ENCODE results near the gene RAB3GAP2.
A peak's percentile ranks its signal among the peaks of the same experiment; 100 is the strongest.
"Not testable (repeated sequence)": the region's sequence is repeated elsewhere in the genome, so short reads cannot be mapped to it uniquely, and the experiment has no call there.

RAB3GAP2 gene, protein sequence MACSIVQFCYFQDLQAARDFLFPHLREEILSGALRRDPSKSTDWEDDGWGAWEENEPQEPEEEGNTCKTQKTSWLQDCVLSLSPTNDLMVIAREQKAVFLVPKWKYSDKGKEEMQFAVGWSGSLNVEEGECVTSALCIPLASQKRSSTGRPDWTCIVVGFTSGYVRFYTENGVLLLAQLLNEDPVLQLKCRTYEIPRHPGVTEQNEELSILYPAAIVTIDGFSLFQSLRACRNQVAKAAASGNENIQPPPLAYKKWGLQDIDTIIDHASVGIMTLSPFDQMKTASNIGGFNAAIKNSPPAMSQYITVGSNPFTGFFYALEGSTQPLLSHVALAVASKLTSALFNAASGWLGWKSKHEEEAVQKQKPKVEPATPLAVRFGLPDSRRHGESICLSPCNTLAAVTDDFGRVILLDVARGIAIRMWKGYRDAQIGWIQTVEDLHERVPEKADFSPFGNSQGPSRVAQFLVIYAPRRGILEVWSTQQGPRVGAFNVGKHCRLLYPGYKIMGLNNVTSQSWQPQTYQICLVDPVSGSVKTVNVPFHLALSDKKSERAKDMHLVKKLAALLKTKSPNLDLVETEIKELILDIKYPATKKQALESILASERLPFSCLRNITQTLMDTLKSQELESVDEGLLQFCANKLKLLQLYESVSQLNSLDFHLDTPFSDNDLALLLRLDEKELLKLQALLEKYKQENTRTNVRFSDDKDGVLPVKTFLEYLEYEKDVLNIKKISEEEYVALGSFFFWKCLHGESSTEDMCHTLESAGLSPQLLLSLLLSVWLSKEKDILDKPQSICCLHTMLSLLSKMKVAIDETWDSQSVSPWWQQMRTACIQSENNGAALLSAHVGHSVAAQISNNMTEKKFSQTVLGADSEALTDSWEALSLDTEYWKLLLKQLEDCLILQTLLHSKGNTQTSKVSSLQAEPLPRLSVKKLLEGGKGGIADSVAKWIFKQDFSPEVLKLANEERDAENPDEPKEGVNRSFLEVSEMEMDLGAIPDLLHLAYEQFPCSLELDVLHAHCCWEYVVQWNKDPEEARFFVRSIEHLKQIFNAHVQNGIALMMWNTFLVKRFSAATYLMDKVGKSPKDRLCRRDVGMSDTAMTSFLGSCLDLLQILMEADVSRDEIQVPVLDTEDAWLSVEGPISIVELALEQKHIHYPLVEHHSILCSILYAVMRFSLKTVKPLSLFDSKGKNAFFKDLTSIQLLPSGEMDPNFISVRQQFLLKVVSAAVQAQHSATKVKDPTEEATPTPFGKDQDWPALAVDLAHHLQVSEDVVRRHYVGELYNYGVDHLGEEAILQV (N-terminal part only)

DNA sequence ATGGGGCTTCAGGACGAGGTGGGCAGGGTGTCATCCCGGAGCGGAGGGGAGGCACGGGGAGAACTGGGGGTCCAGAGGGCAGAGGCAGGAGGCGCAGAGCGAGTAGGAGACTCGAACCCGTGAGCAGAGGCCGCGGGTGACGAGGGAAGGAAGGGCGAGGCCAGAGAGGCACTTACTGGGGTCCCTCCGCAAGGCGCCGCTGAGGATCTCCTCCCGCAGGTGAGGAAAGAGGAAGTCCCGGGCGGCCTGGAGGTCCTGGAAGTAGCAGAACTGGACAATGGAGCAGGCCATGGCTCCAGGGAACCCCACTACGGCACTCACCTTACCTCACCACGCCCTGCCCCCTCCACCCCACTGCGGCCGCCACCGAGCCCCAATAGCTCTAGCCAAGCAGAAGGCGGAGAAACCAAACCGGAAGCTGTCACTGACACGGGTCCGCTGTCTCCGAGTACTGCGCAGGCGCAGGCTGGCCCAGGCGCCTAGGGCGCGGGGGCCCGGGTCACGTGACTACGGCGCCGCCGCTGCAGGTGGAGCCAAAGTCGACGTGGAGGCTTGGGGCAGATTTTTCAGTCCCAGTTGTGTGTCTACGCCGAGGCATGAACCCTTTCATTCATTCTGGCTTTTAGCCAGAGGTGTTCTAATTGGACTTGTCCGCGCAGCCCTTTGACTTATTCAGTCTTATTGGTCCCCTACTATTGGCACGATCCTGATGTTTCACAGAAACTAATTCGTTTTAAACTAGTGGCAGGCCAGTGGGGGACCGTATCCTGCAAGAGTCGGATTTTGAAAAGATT lies at the start of gene RAB3GAP2:
TSS of gene RAB3GAP2 (minus strand) at position 407 of the 794 bp plus-strand sequence. CDS start at position 291, 116 bp downstream.
- DNase-seq (ENCODE audit: low read depth), result peak; percentile 93

DNA sequence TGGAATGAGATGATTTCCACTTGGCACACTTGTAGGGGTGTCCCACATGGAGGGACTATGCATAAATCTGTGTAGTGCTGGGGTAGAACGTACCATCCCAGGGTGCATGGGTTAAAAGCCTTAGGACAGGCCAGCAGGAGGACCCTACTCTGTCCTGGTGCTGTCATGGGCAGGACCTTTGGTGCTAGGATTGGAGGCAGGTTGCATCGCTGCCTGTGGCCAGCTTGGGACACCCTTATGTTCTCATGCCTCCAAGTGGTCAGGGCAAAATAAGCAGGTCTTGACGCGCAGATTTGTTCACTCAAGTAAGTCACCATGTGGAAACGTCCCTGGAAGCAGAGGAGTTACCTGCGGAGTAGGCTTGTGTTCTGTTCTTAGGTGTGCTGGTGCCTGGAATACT lies 49.5 kb upstream of the RAB3GAP2 start:
- DNase-seq (ENCODE audit: low read depth), result no peak

DNA sequence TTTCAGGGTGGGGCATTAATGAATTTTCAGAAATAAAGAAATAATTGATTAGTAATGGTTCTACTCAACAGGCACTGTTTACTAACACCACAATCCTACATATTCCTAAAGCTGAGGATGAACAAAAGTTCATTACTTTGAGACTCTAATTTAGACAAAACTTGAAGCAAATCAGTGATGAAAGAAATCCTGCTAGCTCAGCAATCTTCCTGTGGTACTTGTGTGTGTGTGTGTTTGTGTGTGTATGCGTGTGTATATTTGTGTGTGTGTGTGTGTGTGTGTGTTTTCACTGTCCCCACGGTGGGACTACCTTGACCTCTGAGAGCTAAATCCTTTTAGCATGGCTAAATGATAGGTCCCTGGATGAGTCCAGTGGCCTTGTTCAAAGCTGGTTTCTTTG lies 48.5 kb upstream of the RAB3GAP2 start:
- no peak for DNase-seq (ENCODE audit: low read depth)

DNA sequence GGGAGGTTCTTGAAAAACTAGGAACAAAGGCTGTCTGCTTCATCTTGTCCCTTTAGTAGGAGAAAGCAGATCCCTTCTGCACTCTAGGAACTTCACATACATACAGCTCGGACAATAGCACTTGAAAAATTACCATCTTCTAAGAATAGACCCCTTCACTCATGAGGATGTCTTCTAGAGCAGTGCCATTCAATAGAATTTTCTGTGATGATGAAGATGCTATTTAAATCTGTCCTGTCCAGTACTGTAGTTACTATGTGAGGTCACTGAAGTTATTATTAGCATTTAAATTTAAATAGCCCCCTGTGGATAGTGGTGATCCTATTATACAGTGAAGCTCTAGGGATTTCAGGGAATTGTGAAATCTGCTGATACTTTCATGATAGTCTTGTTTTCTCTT lies 46.4 kb upstream of the RAB3GAP2 start:
- no peak for DNase-seq (ENCODE audit: low read depth)

DNA sequence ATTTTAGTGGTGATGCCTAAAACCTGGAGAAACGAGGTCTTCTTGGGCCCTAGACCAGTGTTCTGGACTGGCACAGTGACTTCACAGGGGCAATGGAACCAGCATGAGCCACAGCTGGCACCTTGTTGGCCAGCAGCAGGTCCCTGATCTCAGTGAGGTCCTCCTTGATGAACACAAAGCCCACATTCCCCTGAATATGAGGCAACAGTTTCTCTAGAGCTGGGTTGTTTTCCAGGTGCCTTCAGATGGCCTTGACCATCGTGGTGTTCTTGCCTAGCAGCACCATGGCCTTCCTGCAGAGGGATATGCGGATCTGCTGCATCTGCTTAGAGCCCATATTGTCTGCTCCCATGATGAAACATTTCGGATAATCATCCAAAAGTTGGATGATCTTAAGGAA lies 44.9 kb upstream of the RAB3GAP2 start:
- DNase-seq (ENCODE audit: low read depth), result no peak

DNA sequence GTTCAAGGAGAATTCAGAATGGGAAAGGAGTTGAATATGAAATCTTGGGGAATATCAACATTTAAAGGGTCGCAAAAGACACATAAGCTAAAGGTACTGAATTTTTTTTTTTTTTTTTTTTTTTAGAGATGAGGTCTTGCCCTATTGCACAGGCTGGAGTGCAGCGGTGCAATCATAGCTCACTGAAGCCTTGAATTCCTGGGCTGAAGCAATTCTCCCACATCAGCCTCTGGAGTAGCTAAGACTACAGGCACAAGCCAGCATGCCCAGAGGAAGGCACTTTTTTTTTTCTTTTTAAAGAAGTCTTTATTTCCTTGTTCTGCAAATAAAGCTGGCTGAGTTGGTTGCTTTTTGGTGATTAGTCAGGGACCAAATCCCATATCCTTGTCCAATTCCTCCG lies 44.1 kb upstream of the RAB3GAP2 start:
- DNase-seq (ENCODE audit: low read depth), result no peak

DNA sequence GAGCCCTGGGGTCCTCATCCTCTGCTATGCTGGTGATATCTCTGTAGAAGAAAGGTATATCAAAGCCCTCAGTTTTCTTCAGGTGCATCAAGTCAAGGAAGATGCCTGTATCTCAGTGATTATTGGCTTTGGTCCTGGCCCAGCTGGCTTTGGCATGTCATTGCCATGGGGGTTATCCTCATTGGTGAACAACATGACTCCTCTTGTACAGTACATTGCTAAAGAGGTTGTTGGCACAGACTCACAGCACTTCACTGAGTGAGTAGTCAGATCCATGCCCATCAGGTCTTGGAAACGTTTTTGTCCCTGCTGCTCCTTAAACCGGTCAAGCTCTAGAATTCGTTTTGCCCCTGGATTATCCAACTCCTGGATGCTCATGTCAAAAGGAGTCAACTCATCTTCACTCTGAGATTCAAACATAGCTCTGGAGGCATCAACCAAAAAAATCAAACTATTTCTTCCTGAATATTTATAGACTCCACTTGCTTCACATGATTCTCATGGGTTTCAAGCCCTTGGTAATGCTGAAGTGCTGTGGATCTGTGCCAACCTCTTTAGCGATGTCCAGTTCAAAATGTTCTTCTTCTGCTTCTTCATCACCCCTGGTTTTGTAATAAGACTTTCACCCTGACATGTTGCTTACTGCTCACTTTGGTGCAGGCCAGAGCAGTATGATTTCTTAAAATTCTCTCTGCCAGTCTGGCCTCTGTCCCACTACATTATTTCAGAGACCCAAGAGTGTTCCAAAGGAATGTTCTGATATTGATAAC lies 43.0 kb upstream of the RAB3GAP2 start:
- DNase-seq (ENCODE audit: low read depth), result no peak

DNA sequence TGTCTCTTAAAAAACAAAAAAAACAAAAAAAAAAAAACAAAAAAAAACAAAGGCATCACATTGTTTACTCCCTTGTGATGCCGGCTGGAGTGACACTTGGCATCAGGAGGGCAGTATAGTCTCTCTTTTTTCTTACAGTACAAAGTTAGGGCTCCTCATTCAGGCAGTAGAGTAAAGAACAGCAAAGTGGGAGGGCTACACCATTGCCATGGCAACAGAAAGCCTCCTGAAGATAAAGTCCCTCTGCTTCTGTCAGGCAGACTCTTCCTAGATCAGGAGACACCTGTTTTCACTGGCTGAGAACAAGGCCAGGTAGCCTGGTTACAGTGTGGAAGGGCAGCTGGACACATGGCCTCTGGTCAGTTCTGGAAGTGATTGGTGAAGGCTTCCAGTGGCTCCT lies 41.3 kb upstream of the RAB3GAP2 start:
- DNase-seq (ENCODE audit: low read depth), result no peak

DNA sequence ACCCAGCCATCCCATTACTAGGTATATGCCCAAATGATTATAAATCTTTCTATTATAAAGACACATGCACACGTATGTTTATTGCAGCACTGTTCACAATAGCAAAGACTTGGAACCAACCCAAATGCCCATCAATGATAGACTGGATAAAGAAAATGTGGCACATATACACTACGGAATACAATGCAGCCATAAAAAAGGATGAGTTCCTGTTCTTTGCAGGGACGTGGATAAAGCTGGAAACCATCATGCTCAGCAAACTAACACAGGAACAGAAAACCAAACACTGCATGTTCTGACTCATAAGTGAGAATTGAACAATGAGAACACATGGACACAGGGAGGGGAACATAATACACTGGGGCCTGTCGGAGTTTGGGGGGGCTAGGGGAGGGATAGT lies 37.9 kb upstream of the RAB3GAP2 start:
- not testable (repeated sequence) for DNase-seq (ENCODE audit: low read depth)

DNA sequence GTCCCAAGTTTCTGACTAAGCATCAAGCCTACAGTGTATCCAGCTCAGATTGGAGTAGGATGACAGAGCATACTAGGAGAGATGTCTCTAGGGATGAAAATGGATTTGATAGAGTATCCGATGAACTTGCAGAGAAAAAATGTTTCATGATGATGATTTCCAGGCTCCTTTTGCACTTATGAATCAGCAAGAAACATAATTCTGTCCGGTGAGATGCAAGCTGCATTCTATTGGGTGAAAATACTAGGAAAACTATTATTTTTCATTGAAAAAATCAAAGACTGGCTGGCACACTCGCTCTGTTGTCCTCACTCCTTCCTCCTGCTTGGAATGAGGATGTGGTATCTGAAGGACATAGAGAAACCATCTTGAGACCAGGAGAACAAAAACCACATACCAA lies 35.4 kb upstream of the RAB3GAP2 start:
- no peak for DNase-seq (ENCODE audit: low read depth)

DNA sequence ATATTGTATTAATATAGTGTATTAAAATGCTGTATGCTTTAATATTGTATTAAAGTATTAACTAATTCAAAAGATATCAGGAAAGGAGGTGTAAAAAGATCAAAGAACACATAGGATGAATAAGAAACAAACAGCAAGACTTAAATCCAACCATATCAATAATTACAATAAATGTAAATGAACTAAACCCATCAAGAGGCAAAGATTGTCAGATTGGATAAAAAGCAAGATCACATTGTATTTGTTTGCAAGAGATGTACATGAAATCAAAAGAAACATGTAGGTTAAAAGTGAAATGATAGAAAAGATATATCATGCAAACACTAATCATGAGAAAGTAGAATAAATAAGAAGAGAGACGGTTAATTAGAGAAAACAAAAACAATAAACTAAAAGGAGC lies 34.1 kb upstream of the RAB3GAP2 start:
- no peak for DNase-seq (ENCODE audit: low read depth)

DNA sequence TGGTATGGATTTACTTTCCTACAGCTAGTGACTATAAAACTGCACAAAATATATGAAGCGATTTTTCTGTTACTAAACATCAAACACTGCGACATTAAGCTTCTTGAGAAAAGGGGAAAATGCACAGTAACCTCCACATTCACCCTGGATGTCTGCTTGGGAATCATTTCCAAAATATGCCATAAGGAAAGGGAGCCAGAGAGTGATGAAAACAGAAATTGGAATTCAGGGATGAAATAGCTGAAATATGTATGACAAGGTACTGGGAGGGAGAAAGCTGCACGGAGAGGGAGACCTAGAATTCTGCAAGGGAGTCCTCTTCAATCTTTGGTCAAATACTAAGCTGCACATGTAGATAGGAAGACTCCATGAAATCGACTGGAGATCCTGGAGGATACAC lies 31.6 kb upstream of the RAB3GAP2 start:
- DNase-seq (ENCODE audit: low read depth), result no peak

DNA sequence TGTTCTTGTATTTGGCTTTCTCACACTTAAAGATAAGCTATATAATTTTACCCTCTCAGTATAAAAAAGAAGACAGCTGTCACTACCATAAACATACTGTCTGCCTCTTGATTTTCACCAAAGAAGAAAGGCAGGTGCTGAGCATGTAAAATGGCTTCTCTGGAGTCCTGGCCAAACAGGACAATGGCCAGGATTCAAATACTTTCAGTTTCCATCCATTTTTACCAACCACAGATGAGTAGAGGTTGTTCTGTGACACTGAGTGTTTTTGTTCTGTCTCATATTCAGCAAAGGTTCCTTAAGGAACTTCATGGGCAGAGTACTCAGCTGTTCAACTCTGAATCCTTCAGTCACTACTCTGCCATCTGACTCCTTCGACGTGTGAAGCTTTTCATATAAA lies 29.4 kb upstream of the RAB3GAP2 start:
- DNase-seq (ENCODE audit: low read depth), result no peak

DNA sequence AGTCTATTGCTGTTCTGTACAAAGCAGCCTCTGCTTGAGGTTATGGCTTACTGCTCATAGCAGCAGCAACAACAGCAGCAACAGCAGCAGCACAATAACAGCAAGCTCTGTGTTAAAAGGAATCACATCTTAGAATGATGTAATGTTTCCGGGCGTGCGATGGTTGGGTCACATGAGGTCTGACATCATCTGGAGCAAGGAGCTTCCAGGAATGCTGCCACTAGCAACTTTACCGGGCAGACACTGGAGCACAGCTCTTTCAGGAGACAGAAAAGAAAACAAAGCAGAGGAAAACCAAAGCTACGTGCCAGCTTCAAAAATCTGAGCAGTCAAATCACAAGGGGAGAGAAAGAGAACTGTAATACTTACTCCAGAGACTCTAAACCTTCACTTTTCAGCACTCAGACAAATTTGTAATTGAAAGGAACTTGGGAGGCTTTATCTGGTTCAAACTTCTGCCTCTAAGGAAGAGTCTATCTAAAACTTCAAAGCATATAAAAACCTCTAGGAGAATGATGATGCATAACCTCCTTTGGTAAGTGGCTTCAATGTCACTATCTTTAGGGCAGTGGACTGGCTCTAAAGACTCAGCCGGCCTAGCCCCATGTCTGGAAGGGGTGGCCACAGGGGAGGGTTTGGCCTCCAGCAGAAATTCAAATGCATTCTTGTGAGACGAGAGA lies 28.3 kb upstream of the RAB3GAP2 start:
- no peak for DNase-seq (ENCODE audit: low read depth)

DNA sequence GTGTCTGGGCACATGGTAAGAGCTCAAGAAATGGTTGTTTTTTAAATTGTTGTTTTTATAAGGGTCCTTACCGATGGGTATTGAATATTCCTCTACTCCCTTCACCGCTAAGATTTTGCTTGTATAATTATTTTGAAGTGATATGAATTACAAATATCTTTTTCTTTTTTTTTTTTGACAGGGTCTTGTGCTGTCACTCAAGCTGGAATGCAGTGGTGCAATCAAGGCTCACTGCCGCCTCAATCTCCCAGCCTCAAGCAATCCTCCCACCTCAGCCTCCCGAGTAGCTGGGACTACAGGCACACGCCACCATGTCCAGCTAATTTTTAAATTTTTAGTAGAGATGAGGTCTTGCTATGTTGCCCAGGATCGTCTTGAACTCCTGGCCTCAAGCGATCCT lies 27.1 kb upstream of the RAB3GAP2 start:
- DNase-seq (ENCODE audit: low read depth), result no peak

DNA sequence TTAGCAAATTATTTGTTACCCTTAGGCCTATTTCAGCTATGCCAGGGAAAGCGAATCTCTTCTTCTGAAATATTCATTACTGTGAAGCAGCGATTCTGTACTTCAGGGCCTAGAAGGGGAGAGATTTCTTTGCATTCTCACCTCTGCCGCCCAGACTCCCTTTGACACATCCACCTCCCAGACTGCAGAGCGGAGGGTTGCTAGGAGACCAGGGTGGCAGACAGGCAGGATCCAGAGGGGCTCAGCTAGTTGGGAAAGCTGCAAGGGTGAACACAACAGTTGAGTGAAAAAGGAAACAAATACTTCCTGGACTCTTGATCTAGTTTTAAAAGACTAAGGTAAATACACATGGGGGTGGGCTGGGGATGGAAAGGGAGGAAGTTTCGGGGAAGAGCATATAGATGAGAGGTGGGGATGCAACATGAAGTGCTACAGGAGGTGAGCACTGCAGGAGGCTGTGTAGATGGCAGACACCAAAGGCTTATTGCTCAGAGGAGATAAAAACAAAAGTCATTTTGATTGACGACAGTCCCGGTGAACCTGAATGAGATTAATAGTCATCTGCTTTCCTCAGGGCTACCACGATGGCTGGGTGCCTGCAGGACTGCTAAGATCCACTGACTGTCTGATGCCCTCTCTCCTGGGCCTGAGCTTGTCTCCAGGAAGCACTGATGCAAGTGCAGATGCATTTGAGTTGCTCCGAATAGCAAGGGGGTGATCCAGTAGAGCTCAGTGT lies 26.4 kb upstream of the RAB3GAP2 start:
- DNase-seq (ENCODE audit: low read depth), result no peak

DNA sequence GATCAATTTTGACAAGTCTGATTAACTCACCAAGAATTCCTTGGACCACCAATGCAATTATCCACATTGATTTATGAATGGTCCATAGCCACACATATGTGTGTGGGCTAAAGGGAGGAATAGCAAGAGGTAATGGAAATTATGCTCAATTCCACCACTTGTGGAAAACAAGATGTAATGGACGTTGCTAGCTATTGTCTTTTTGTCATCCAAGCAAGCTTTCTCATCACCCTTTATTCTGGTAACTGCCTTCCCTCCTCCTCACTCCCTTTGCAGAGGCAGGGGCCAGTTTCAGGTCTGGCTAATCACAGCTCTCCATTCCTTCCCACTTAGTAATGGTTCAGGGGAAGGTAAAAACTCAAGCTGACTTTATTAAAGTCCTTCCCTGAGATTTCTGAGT lies 24.7 kb upstream of the RAB3GAP2 start:
- DNase-seq (ENCODE audit: low read depth), result no peak

DNA sequence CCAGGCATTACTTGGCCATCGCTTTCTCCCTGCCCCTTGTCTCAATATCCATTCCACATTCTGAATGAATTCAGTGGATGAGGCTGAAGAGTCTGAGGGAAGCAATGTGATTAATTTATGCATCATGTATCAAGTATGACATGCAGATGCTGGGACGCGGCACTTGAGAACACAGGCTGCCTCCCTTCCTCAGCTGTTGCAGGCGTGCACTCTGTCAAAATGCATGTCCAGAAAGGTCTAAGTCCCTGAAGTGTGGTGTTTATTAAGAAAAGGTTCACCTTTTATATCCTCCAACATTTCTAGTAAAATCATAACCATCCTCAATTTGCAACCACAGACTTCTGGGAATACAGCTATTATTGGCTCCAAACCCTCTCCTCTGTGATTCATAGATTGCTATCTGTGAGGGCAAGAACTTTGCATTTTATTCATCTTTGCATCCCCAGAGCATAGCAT lies 22.6 kb upstream of the RAB3GAP2 start:
- no peak for DNase-seq (ENCODE audit: low read depth)

DNA sequence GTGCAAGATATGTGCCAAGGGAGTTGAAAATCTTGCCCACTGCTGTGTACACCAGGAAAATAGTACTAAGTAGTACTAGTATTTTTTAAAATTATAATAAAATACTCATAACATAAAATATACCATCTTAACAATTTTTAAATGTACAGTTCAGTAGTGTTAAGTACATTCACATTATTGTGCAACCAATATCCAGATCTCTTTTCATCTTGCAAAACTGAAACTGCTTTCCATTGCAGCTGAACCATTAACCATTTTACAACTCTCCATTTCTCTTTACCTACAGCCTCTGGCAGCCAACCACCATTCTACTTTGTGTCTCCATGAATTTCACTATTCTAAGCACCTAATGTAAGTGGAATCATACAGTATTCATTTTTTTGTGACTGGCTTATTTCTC lies 19.3 kb upstream of the RAB3GAP2 start:
- DNase-seq (ENCODE audit: low read depth), result no peak
